K562 (cell line): ENCODE data around the gene AP1G2. TPM values are rescaled to one million over a fixed set of nuclear protein-coding genes. Genes with fewer than 3 reads are reported as not detected.

Source experiments
- CBX2 ChIP-seq: fragments of 200-600 bp; sonication (generic); IDR thresholded peaks from one replicate; pipeline ENCODE4 v1.6.1; 2012; ENCODE audit warnings: mild to moderate bottlenecking, low read length, inconsistent platforms; ENCODE audit not compliant: insufficient read depth, poor library complexity, severe bottlenecking
- CREBBP ChIP-seq: IDR thresholded peaks from one replicate; pipeline ENCODE4 v1.6.1; 2012; ENCODE audit warnings: low read depth, mild to moderate bottlenecking, control low read depth, inconsistent platforms, low read length
- EGR1 ChIP-seq: fragments of 450-650 bp; conservative IDR thresholded peaks from 2 replicates; pipeline ENCODE4 v1.6.1; 2017; ENCODE audit warnings: mild to moderate bottlenecking
- FOXM1 ChIP-seq, 2 experiments: fragments of 450-650 bp in 1 of 2; sonication (generic) in 1 of 2; formaldehyde crosslinking in 1 of 2; IDR thresholded peaks; 2 replicates each; pipeline versions ENCODE4 v1.6.1 to v1.9.0; 2017 to 2022; ENCODE audit warnings: low read depth in 2 of 2, mild to moderate bottlenecking in 2 of 2, missing genetic modification reagents in 1 of 2, moderate library complexity in 1 of 2
- HDAC1 ChIP-seq, 2 experiments: fragments of 450-650 bp; IDR thresholded peaks; 2 replicates each; pipeline ENCODE4 v1.6.1; 2016 to 2017; ENCODE audit warnings: inconsistent platforms in 1 of 2, mild to moderate bottlenecking in 1 of 2, moderate library complexity in 1 of 2
- SREBF1 ChIP-seq: fragments of 150-350 bp; IDR thresholded peaks from 2 replicates; pipeline ENCODE4 v1.6.1; 2014; ENCODE audit warnings: antibody characterized with exemption, low read depth, low read length, borderline replicate concordance
- SRSF1 ChIP-seq: fragments of 200-400 bp; formaldehyde crosslinking; IDR thresholded peaks from 2 replicates; pipeline ENCODE4 v1.6.1; 2017; ENCODE audit warnings: mild to moderate bottlenecking, low read depth, low read length, moderate library complexity
- ZNF589 ChIP-seq: fragments of 200-800 bp; sonication (Bioruptor generic); IDR thresholded peaks from 2 replicates; pipeline ENCODE4 v1.6.1; 2016; ENCODE audit warnings: low read depth, missing genetic modification characterization, missing compliant biosample characterization
- polyA plus RNA-seq, 8 experiments: library from polyadenylated mRNA; depleted of rRNA in 4 of 8; stranded (reverse) in 5 of 8; unstranded in 3 of 8; fragments of >200 nt; fragmentation: Nextera tagmentation in 2 of 8; fragmentation: Illumina TruSeq in 1 of 8; extraction: Ambion mirVana in 2 of 8; extraction: Trizol in 1 of 8; gene quantifications; 2 replicates each; pipeline versions ENCODE4 v1.2.1 to v1.2.3, GENCODE V29; 2011 to 2014; ENCODE audit warnings: inconsistent platforms in 1 of 8, missing spikeins in 1 of 8
- total RNA-seq, 7 experiments: library from RNA; depleted of rRNA in 6 of 7; stranded (reverse); fragments of >200 nt in 6 of 7; fragmentation: Illumina TruSeq in 2 of 7; extraction: Trizol in 2 of 7; gene quantifications; 2 replicates each; pipeline versions ENCODE4 v1.2.1 to v1.2.3, GENCODE V29; 2011 to 2021; ENCODE audit warnings: low replicate concordance in 1 of 7
- TF ChIP-seq, protein P1 (sequence below): fragments of 200-400 bp; formaldehyde crosslinking; IDR thresholded peaks from 2 replicates; pipeline ENCODE4 v1.6.1; 2017; ENCODE audit warnings: mild to moderate bottlenecking, low read depth, low read length, moderate library complexity
- TF ChIP-seq, protein P2 (sequence below): fragments of 250-450 bp; sonication (Bioruptor Pico); IDR thresholded peaks from 2 replicates; pipeline ENCODE4 v1.5.0; 2021

AP1G2 gene
- total and polyA plus RNA-seq, 9 of the 15 experiments (the other 6 are each of a cell fraction or from before 2014, with no cell fraction given): 19.1 to 83.5 (median 33.3) TPM

GRCh38 chr14:23577710-23578392 is 10.3 kb upstream of the AP1G2 start (continued):
- TF ChIP-seq, protein P1, sequence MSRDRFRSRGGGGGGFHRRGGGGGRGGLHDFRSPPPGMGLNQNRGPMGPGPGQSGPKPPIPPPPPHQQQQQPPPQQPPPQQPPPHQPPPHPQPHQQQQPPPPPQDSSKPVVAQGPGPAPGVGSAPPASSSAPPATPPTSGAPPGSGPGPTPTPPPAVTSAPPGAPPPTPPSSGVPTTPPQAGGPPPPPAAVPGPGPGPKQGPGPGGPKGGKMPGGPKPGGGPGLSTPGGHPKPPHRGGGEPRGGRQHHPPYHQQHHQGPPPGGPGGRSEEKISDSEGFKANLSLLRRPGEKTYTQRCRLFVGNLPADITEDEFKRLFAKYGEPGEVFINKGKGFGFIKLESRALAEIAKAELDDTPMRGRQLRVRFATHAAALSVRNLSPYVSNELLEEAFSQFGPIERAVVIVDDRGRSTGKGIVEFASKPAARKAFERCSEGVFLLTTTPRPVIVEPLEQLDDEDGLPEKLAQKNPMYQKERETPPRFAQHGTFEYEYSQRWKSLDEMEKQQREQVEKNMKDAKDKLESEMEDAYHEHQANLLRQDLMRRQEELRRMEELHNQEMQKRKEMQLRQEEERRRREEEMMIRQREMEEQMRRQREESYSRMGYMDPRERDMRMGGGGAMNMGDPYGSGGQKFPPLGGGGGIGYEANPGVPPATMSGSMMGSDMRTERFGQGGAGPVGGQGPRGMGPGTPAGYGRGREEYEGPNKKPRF: no peak
- no peak for TF ChIP-seq ZNF589 (CRISPR knock-in tag)
- TF ChIP-seq, protein P2, sequence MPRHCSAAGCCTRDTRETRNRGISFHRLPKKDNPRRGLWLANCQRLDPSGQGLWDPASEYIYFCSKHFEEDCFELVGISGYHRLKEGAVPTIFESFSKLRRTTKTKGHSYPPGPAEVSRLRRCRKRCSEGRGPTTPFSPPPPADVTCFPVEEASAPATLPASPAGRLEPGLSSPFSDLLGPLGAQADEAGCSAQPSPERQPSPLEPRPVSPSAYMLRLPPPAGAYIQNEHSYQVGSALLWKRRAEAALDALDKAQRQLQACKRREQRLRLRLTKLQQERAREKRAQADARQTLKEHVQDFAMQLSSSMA (CRISPR knock-in tag): no peak
- TF ChIP-seq CREBBP: no peak
- TF ChIP-seq FOXM1 (IDR thresholded peaks at IDR 0.05; ENCODE audit: low read depth): no peak
- TF ChIP-seq FOXM1 (CRISPR knock-in tag; IDR thresholded peaks at IDR 0.05; ENCODE audit: low read depth): no peak
- no peak for TF ChIP-seq HDAC1 (IDR thresholded peaks at IDR 0.05)
- TF ChIP-seq SREBF1: no peak
- no peak for TF ChIP-seq SRSF1
- no peak for TF ChIP-seq CBX2
- TF ChIP-seq EGR1: no peak
